ENCODE data around the gene APIP. TPM values are rescaled to one million over a fixed set of nuclear protein-coding genes. Genes with fewer than 3 reads are reported as not detected.
"Not testable (repeated sequence)": the region's sequence is repeated elsewhere in the genome, so short reads cannot be mapped to it uniquely, and the experiment has no call there.

APIP gene
- total RNA-seq, 2 experiments from 2014 or later: 21.9 to 25.5 TPM

DNA sequence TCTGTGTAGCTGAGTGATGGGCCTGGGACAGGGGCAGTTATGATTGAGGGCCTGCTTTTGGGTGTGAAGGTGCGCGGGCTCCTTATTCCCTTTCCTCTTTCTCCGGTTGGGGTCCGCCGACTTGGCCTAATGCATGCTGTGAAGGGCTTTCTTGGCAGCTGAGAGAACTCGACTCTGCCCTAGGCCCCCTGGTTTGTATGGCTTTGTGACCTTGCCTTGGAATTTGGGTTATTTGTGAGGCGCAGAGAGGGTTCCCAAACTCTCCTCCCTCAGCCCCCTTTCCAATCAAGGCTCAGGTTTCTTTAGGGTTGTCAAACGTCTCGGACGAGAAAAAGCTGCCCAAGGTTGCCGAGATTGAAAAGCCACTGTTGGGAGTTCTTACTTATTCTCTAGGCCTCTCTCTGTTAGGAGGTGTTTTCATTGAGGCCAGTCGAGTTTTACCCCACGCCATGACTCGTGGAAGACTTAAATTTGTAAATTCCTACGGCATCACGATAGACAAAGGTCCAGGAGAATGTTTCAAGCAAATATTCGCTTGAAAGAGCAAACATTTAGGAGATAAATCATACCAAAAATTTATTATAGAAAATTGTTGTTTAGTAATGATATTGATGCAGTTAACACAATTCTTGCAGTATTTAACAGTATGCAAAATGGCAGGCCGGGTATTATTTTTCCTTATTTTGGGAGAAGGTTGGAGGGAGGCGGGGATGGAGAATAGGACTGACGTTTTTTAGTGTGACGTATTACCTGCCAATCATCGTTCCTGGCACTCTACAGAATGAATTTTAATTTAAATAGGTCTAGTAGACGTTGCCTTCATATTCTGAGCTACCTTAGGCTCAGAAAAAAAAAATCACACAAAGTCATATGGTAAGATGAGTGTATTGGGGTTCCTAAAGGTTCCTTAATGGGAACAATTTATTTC, 928 bp upstream of the APIP start:
- ChIA-PET POLR2A (interaction anchor here (0.9 to 2.3 kb wide), 7 partner anchors 9 to 483 kb away, joined by 3 to 13 read pairs (median 4); partner anchors contain the start of gene CD44), CTCF (interaction anchor here (0.8 to 1.1 kb wide), 2 partner anchors 69 to 475 kb away, joined by 4 read pairs; no protein-coding TSS in a partner anchor)
- Mint-ChIP-seq H3K27me3 (no peaks in the 10 kb centered on the region), H3K36me3 (ENCODE audit: low read depth) (peaks cover 18% of the 10 kb centered on the region), H3K4me1 (peaks cover 33% of the 10 kb centered on the region), H3K27ac (peak overlapping the region; percentile 76), H3K9me3 (no peaks in the 10 kb centered on the region), H3K4me3 (peak overlapping the region; percentile 81)
- no peak for DNase-seq

DNA sequence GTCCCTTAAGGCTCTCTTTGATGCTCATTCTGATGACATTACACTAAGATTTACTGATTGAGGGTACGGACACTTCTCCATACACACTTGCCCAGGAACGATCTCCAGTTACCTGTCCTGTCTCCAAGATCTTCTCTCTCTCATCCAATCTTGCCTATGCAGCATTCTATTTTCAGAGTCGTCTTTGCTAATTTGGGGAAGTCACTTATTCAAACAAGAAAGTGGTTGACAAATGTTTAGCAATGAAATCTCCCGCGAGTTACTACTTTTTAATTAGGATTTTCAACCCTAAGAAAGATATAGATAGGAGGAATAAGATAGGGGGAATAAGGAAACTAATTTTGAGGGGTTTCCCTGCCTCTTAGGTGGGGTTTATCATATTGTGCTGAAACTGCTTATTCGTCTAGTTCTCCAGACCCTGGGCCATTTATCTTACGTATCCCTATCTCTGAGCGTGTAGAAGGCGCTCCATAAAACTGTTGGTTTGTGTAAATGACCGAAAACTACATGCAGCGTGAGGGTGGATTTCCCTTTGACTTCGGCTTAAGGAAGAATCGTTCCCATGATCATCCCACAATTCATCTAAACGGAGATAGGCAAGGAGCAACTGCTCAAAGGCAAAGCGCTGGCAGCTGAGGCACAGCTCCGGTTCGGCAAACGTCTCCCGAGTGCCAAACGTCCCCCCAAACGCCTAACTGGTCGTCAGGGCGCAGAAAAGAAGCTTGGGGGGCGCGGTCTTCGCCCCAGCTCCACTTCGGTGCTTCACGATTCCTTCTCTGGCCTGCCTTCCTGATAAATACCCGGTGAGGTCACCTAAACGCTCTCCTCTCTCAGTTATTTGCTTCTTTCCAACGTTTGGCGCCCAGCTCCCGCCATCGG, 804 bp downstream of the APIP start:
- Mint-ChIP-seq H3K27me3 (no peaks in the 10 kb centered on the region), H3K27ac (peak overlapping the region; percentile 76), H3K9me3 (no peaks in the 10 kb centered on the region), H3K36me3 (ENCODE audit: low read depth) (peaks cover 18% of the 10 kb centered on the region), H3K4me1 (peaks cover 33% of the 10 kb centered on the region), H3K4me3 (peak overlapping the region; percentile 81)
- ChIA-PET CTCF (interaction anchor here (0.6 to 1.7 kb wide), 4 partner anchors 10 to 476 kb away, joined by 4 to 5 read pairs (median 4); no protein-coding TSS in a partner anchor), POLR2A (interaction anchor here (0.6 to 2.3 kb wide), 15 partner anchors 10 to 810 kb away, joined by 3 to 13 read pairs (median 3); partner anchors contain the start of genes CD44 and NAT10)
- no peak for DNase-seq

DNA sequence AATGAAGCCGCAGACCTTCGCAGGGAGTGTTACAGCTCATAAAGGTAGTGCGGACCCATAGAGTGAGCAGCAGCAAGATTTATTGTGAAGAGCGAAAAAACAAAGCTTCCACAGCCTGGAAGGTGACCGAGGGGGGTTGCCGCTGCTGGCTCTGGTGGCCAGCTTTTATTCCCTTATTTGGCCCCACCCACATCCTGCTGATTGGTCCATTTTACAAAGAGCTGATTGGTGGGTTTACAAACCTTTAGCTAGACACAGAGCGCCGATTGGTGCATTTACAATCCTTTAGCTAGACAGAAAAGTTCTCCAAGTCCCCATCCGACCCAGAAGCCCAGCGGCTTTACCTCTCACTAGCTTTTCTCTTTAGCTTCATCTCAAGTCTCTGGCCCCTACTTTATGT, 2.6 kb downstream of the APIP start:
- H3K4me3 Mint-ChIP-seq, POLR2A ChIA-PET, H3K27ac Mint-ChIP-seq, DNase-seq, CTCF ChIA-PET, H3K9me3 Mint-ChIP-seq, H3K27me3 Mint-ChIP-seq: not testable (repeated sequence)
- peaks cover 15% of the 10 kb centered on the region for H3K36me3 Mint-ChIP-seq (ENCODE audit: low read depth)
- H3K4me1 Mint-ChIP-seq: peaks cover 29% of the 10 kb centered on the region

DNA sequence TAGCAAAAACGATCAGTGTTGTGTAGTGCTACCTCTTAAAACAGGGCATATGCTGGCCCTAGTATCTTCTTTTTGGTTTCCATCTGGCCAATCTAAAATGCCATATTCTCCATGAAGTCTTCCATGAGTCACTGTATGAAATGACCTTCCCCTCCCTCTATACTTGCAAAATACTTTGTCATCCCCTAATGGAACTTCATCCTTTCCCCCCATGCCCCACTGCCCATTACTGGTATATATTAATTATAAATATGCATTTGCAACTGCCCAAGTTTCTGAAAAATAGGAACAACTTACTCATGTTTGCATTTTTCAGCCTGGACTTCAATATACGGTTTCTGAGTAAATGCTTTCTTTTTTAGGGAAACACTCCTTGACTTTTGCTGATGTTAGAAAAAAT, 4.5 kb downstream of the APIP start:
- Mint-ChIP-seq H3K27me3 (no peaks in the 10 kb centered on the region), H3K4me3 (no peak overlapping the region), H3K9me3 (no peaks in the 10 kb centered on the region), H3K4me1 (peaks cover 13% of the 10 kb centered on the region), H3K27ac (no peak overlapping the region), H3K36me3 (ENCODE audit: low read depth) (peaks cover 15% of the 10 kb centered on the region)
- ChIA-PET CTCF (no interaction called here), POLR2A (no interaction called here)
- DNase-seq: no peak

DNA sequence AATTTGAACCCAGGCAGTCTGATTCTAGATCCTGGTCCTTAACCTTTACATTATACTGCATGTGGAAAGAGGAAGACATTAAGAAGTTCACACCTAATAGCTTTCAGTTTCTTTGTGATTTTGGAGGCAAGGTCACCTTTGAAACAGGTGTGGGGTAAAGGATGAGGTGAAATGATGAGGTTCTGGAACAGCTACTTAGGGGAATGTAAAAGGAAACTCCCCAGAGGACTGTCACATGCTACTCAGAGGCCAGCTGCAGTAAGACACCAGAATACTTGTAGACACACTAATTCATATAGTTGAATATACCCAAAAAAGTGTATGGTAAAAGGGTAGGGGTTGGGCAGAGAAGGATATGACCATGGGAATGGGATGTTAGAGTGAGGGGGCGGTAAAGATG, 5.4 kb downstream of the APIP start:
- H3K36me3 Mint-ChIP-seq (ENCODE audit: low read depth): peaks cover 15% of the 10 kb centered on the region
- H3K27me3 Mint-ChIP-seq: no peaks in the 10 kb centered on the region
- H3K4me3 Mint-ChIP-seq: no peak overlapping the region
- no peak for DNase-seq
- peaks cover 11% of the 10 kb centered on the region for H3K4me1 Mint-ChIP-seq
- POLR2A ChIA-PET: no interaction called here
- CTCF ChIA-PET: interaction anchor here (1.0 kb wide), 2 partner anchors 12 to 18 kb away, joined by 3 read pairs; no protein-coding TSS in a partner anchor
- H3K27ac Mint-ChIP-seq: no peak overlapping the region
- no peaks in the 10 kb centered on the region for H3K9me3 Mint-ChIP-seq

DNA sequence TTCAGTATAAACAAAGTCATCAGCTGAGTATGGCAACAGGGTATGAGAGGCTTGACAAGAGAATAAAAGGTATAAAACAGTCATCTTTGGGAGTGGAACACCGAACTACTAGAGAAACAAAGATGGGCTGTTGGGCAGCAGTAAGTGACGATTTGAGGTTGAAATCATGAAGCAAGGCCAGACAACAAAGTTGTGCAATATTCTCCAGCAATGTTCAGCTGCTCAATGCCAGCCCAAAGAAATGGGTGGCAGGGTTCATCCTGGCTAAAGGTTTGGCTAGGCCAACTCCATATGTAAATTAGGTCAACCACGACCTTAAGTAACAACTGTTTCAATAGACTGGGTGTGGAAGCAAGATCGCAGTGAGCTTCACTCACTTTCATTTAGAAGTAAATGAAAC, 6.2 kb downstream of the APIP start:
- Mint-ChIP-seq H3K36me3 (ENCODE audit: low read depth) (peaks cover 12% of the 10 kb centered on the region), H3K4me3 (no peak overlapping the region), H3K4me1 (peaks cover 4% of the 10 kb centered on the region), H3K27me3 (no peaks in the 10 kb centered on the region), H3K9me3 (no peaks in the 10 kb centered on the region), H3K27ac (no peak overlapping the region)
- POLR2A ChIA-PET: no interaction called here
- DNase-seq: no peak
- CTCF ChIA-PET: interaction anchor here (1.0 kb wide), 2 partner anchors 13 to 17 kb away, joined by 3 read pairs; no protein-coding TSS in a partner anchor

DNA sequence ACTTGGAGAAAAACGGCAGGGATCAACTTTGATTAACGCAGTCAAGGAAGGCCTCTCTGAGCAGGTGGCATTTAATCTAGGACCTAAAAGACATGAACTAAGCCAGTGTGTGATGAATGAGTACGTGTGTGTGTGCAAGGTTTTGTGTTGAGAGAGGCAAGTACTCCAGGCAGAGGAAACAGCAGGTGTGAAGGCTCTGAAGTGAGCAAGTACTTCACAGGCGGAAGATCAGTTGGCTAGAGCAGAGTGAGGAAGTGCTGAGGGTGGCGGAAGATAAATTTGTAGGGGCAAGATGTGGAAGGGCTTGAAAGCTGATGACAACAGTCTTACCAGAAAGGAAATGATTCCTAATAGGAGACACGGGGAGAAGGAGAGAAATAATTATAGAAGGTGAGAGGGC, 6.8 kb downstream of the APIP start:
- peaks cover 3% of the 10 kb centered on the region for H3K4me1 Mint-ChIP-seq
- no peak for DNase-seq
- H3K9me3 Mint-ChIP-seq: peaks cover under 1% of the 10 kb centered on the region
- no peak overlapping the region for H3K27ac Mint-ChIP-seq
- ChIA-PET POLR2A (no interaction called here), CTCF (no interaction called here)
- H3K36me3 Mint-ChIP-seq (ENCODE audit: low read depth): peaks cover 14% of the 10 kb centered on the region
- H3K4me3 Mint-ChIP-seq: no peak overlapping the region
- no peaks in the 10 kb centered on the region for H3K27me3 Mint-ChIP-seq

DNA sequence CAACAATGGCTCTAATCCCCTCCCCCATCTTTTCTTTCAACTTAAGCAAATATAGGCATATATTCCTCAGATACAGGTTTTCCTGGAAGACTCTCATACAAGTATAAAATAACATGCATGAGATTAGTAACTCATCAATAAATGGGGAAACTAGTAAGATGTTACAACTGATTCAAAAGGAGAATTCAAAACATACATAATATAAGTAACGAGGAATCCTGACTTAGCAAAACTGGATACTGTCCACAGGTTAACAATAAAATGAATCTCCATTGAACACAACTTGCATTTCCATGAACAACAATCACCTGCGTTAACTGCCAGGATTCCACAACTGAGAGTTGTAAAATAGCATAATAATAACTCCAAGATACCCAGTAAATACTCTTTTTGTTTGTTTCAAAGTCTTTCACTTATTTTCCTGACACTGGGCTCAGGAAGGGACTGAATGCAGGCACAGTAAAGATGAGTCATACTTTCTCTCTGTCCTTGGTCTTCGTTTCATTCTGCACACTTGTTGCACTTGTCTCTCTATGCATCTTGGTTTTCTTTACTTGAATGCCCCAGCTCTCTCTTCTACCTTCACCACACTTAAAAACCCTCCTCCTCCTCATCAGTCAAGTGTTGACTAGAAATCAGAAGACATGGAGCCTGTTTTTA, 8.1 kb downstream of the APIP start:
- CTCF ChIA-PET: no interaction called here
- peaks cover 16% of the 10 kb centered on the region for H3K36me3 Mint-ChIP-seq (ENCODE audit: low read depth)
- POLR2A ChIA-PET: no interaction called here
- no peak overlapping the region for H3K27ac Mint-ChIP-seq
- no peaks in the 10 kb centered on the region for H3K27me3 Mint-ChIP-seq
- H3K4me3 Mint-ChIP-seq: no peak overlapping the region
- DNase-seq: no peak
- H3K9me3 Mint-ChIP-seq: peaks cover 10% of the 10 kb centered on the region
- H3K4me1 Mint-ChIP-seq: no peaks in the 10 kb centered on the region

DNA sequence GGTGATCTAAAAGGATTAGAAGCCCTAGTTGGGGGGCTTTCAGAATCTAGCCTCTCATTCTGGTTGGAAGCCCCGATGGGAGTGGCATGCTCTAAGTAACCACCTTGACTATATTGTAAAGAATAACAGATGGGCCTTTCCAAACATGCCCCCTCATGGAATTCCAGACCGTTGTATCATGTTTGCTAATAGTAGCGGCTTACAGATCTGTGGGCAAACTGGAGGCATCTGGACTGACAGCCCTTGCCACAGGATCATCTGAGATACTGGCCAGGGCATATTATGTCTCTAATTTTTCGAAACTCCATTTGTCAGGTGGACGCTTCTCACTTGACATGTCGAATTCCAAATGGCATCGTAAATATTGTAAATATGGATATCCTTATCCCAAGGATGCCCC, 10.5 kb downstream of the APIP start:
- no peaks in the 10 kb centered on the region for H3K4me1 Mint-ChIP-seq
- peaks cover 19% of the 10 kb centered on the region for H3K9me3 Mint-ChIP-seq
- ChIA-PET POLR2A (no interaction called here), CTCF (no interaction called here)
- peaks cover 15% of the 10 kb centered on the region for H3K36me3 Mint-ChIP-seq (ENCODE audit: low read depth)
- H3K27me3 Mint-ChIP-seq: no peaks in the 10 kb centered on the region
- no peak overlapping the region for H3K4me3 Mint-ChIP-seq
- no peak for DNase-seq
- H3K27ac Mint-ChIP-seq: no peak overlapping the region

DNA sequence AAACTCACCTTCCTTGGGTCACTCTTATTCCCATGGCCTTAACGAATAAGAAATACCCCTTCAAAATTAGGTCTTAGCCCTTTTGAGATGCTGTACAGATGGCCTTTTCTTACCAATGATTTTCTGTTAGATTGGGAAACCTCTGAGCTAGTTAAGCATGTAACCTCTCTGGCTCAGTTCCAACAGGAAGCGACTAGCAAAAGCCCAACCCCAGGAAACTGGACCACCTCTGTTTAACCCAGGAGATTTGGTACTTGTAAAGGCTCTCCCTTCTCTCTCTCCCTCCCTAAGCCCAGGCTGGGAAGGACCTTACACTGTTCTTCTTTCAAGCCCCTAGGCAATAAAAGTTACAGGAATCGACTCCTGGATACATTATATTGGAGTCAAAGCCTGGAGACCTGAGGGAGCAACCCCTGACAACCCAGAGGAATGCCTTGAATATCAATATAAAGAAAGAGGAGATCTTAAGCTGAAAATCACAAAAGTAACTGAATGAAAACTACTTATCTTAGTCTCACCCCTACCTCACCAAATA, 11.7 kb downstream of the APIP start:
- CTCF ChIA-PET: no interaction called here
- no peak overlapping the region for H3K4me3 Mint-ChIP-seq
- no peak for DNase-seq
- H3K27me3 Mint-ChIP-seq: no peaks in the 10 kb centered on the region
- H3K36me3 Mint-ChIP-seq (ENCODE audit: low read depth): peaks cover 27% of the 10 kb centered on the region
- peaks cover 31% of the 10 kb centered on the region for H3K9me3 Mint-ChIP-seq
- POLR2A ChIA-PET: no interaction called here
- H3K27ac Mint-ChIP-seq: no peak overlapping the region
- no peaks in the 10 kb centered on the region for H3K4me1 Mint-ChIP-seq

DNA sequence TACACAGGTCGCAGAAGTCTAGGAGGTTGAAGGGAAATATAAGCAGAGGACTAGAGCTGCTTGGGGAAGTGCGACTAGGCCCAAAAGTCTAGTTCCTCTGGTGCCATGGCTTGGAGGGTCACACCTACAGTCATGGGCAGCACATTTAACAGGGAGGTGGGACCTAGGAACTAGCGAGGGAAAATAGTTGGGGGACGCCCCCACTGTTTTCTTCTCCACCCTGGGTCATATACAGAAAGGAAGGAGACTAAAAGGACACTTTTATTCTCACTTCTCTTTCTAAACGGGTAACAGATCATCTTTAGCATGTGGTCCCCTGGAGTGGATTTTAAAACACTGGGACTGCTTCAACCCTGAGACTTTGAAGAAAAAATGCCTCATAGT, 16.6 kb downstream of the APIP start:
- peaks cover 44% of the 10 kb centered on the region for H3K36me3 Mint-ChIP-seq (ENCODE audit: low read depth)
- H3K27me3 Mint-ChIP-seq: no peaks in the 10 kb centered on the region
- no peaks in the 10 kb centered on the region for H3K4me1 Mint-ChIP-seq

DNA sequence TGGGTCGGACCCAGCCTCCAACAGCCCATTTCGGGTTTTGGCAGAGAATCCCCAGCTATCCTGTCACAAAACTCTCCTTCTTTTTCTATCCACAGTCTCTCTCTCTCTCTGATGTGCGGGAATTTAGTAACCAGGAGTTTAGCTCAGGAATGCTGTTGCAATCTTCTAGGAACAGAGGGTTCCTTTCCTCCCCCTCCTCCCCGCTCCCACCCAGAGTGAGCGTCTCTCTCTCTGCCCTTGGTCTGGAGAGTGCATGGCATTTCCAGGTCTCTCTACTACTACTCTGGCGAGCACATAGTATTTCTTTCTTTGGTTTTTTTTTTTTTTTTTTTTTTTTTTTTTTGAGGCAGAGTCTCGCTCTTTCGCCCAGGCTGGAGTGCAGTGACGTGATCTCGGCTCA, 17.7 kb downstream of the APIP start:
- Mint-ChIP-seq H3K27ac (no peak overlapping the region), H3K4me1 (no peaks in the 10 kb centered on the region), H3K36me3 (ENCODE audit: low read depth) (peaks cover 36% of the 10 kb centered on the region), H3K27me3 (no peaks in the 10 kb centered on the region), H3K4me3 (no peak overlapping the region), H3K9me3 (peaks cover 40% of the 10 kb centered on the region)
- CTCF ChIA-PET: interaction anchor here (0.7 to 2.8 kb wide), 5 partner anchors 11 to 514 kb away, joined by 3 to 14 read pairs (median 5); no protein-coding TSS in a partner anchor
- POLR2A ChIA-PET: interaction anchor here (1.7 kb wide), 1 partner anchor 18 kb away, joined by 3 read pairs; the partner anchor contains the start of genes APIP and PDHX
- DNase-seq: no peak

More for the DNA sequence above, 16.6 kb downstream of the APIP start:
- H3K27ac Mint-ChIP-seq: no peak overlapping the region
- CTCF ChIA-PET: interaction anchor here (1.3 to 2.0 kb wide), 4 partner anchors 12 to 494 kb away, joined by 3 to 7 read pairs (median 4); no protein-coding TSS in a partner anchor
- POLR2A ChIA-PET: no interaction called here
- no peak for DNase-seq
- H3K4me3 Mint-ChIP-seq: no peak overlapping the region
- peaks cover 46% of the 10 kb centered on the region for H3K9me3 Mint-ChIP-seq

Data from activated CD4-positive, alpha-beta memory T cell treated with anti-CD3 and anti-CD28 coated beads, Interleukin-2, amount 10 ng/mL, durations not matched to agents 7 days and 5 days (primary cell).